ENCODE measurements around the gene HDGFL1.

The HDGFL1 gene

DNA sequence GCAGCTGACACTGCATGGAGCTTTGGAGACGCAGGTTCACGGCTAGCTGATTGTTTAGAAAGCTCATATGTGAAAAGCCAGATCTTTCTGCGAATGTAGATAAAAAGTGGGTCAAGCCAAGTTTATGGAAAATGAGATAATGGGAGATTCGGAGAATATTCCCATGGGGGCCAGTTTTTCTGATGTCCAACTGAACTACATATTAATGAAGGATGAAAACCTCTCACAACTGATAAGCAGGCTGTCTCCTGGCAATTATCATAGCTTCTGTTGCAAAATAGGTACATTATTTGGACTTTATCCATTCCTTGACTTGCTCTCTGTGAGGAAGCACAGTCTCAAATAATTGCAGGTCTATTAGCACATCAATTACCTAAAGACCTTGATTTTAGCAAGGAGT is 21.1 kb downstream of the HDGFL1 start:
- DNase-seq (ENCODE audit: low spot score) = no peak

DNA sequence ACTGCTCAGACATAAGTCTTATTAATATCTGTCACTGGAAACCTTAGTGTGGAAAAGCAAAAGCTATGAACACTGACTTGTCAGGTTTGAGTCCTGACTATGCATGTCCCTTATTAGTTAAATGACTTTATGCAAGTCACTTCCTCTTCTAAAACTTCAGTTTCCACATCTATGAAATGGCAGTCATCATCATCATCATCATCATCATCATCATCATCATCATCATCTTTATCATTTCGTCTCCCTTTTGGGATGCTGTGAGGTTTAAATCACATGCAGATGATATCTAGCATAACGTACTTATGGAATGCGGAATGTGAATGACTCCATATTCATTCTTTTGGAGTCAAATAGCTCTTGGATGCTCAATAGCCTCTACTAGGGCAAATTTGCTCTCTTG is 24.5 kb downstream of the HDGFL1 start:
- DNase-seq (ENCODE audit: low spot score) = no peak

DNA sequence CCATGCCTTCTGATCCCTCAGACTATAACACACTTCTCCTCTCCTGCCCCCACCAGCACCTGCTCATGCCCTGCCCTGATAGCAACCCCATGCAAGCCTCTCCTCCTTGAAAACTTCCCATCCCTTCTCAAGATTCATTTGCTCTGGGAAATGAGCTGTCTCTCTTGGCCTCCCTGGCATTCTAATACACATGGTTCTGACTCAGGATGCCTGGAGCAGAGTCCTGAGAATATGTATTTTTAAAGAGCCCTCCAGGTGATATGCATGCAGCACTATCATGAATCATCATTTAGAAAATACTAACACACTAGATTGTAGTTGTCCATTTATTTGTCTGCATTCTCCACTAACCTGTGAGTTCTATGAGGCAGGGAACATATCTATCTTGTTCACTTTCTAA is 26.6 kb downstream of the HDGFL1 start:
- DNase-seq (ENCODE audit: low spot score) = no peak

DNA sequence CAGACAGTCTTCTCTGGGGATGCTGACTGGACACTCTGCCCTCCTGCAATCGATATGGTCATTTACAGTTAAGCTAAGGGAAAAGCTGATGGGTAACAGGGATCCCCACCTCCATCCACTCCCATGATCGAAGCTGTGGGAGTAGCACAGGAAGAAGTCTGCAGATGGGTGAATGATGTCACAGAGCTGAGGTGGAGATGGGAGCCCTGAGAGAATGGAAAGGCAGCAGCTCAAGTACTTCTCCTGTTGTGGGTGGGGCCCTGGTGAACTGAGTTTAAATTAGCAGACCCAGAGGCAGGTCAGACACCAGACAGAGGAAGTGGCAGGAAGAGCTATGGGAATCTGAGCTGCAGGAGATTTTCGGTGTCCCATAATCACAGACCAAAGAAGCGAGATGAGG is 29.0 kb downstream of the HDGFL1 start:
- no peak for DNase-seq (ENCODE audit: low spot score)

DNA sequence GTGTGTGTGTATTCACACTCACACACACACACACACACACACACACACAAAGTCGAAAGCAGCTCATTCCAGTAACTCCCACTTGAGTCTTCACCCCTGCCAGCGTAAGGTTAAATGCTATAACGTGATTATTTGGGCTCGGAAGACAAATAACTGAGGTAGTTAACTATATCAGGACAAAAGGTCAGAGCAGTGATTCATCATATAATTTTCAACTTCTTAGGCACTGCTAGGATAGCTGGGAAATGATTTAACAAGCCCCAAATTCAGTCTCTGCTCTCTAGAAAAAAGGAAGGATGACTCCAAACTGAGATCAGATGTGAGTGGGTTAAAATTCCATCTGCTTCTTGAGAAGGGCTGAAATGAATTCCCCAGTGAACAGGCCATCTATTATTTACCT is 30.7 kb downstream of the HDGFL1 start:
- DNase-seq (ENCODE audit: low spot score) = no peak

DNA sequence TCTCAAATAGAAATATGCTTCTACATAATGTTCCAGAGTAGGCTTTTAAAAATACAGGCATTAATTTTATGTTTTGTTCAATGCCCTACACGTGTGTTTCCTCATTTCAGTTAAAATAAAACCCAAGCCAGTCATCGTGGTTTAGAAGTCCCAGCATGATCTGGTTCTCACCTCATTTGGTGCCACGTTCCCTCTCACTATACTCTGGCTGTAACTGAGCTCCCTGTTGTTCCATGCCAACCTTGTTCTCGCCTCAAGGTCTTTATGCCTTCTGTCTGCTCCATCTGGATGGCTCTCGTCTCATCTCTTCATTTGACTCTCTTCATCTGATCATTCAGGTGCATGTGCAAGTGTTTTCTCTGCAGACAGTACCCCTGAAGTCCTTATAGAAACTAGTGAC is 32.6 kb downstream of the HDGFL1 start:
- DNase-seq (ENCODE audit: low spot score) = no peak

DNA sequence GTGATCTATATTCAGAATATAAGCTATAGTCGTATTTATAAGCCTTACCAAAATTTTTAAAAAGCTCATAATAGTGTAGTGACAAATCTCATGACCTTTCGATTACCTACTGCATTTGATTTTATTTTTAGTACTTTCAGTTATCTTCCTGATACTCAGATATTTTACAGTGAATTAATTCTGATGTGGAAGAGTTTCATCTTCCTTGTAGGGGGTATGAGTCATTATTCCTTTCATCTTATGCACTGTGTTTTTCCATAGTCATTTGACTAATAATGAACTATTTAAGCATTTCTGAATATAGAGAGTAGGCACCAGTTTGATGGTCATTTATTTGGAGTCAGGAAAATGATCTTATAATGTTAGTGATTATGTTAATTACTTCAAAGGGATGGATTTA is 36.4 kb downstream of the HDGFL1 start:
- DNase-seq (ENCODE audit: low spot score) = no peak

DNA sequence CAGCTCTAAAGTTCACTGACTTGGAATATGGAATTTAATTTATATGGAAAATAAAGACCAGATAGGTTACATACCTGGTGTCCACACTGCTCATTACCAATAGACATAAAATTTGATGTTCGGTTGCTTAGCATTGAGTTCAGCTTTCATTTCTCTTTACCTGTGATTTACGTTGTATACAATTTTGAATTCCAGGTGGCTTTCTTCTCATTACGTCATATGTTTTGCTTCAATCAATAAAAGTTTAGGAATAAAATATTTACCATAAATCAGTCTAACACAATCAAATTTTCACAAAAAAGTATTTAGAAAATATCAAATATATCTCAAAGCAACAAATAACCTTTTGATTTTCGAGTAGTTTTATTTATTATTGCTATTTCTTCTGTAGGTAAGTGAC is 40.8 kb downstream of the HDGFL1 start:
- no peak for DNase-seq (ENCODE audit: low spot score)

DNA sequence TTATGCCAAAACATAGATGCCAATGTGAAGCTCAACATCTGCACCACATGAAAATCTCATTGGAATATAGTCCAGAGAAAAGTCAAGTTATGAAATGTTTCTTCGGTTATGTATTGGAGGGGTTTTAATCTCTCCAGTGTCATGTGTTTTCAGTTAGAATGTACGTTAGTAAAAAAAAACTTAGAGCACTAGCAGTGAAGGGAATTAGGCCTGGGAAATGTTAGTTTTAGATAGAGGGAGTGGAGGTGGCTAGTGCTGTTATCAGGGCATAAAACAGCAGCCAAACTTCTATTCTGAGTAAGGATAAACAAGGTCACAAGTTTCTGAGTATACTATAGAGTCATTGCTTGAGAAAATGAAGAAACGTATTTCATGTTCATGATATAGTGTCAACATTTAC is 42.9 kb downstream of the HDGFL1 start:
- no peak for DNase-seq (ENCODE audit: low spot score)

DNA sequence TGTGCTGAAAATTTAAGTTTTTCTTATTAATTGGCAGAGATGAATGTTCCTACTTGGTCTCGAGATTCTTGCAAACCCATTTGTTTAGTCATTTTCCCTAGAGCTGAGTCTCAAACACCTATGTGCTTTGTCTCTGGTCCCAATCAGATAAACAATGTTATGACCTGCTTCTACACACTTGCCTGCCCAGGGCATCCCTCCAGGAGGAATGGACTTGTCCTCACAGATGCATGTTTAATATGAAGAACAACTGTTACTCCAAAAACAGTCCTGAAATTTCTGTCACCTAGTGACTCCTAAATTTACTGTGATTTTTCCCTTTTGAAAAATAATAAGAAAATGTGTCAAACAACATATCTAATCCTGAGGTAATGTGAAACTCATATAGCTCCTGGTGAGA is 43.7 kb downstream of the HDGFL1 start:
- no peak for DNase-seq (ENCODE audit: low spot score)

DNA sequence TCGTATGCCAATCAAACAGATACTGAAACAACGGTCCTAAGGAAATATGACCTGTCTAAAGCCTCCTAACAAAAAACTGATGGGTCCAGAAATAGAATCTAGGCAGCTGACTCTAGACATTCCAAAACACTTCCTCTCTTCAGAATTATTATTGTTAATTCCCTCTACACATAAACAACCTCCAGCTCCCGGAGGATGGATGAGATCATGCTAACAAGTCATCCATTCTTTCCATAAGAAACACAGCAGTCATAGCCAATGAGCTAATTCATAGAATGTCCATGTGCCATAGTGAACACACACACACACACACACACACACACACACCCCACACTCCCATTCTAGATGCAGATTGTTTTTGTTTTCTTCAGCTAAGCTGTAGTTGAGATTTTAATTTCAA is 44.3 kb downstream of the HDGFL1 start:
- DNase-seq (ENCODE audit: low spot score) = no peak

DNA sequence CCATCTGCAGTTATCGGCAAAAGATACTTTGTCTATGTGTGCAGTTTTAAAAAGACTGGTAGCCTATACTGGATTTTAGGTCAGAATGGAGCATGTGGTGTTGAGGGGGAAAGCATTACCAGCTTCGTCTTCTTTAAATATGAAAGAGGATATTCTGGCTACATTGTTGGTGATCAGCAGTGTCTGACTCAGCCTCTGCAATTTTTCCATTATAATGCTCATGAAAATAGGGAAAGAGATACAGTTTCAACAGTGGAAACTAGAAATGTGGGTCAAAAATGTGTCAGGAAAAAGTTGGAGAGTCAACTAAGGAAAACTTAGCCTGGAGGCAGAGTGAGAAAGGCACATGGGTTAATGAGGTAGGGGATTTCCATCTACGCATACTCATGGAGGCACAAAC is 45.2 kb downstream of the HDGFL1 start:
- no peak for DNase-seq (ENCODE audit: low spot score)

DNA sequence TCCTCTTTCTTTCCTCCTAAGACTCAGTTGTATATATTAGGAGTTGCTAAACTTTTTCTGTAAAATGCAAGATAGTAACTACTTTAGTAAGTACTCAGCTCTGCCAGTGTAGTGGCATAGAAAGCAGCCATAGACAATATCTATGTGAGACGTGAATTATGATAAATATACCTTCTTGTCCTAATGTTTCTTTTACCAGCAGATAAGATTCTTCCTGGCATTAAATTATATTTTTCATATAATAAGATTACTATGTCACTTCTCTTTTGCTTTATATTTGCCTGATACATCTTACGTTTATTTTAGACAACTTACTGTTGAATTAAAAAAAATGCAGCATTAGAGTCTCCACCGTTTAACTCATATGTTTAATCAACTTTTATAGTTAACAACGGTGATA is 51.7 kb downstream of the HDGFL1 start:
- DNase-seq (ENCODE audit: low spot score) = no peak
